OCI-LY3 (cell line): ENCODE data around the gene ZSCAN16.

Experiments used
- H2AFZ ChIP-seq: fragments of 200-600, 300-600 bp; shearing (Covaris generic); 2 replicates; pipeline ENCODE4 v1.6.0; 2014; ENCODE audit warnings: antibody characterized with exemption, low read depth, low read length
- H3K27ac ChIP-seq: fragments of 200-600, 300-600 bp; sonication (generic); 2 replicates; pipeline ENCODE4 v1.5.1; 2014; ENCODE audit warnings: mild to moderate bottlenecking, low read length, moderate library complexity, mixed read lengths
- H3K27me3 ChIP-seq: fragments of 200-600, 300-600 bp; sonication (generic); 2 replicates; pipeline ENCODE4 v1.6.1; 2014; ENCODE audit warnings: low read depth, low read length, mixed read lengths
- H3K36me3 ChIP-seq: fragments of 200-600, 300-600 bp; sonication (generic); replicated peaks from 2 replicates; pipeline ENCODE3; 2014; ENCODE audit warnings: low read depth, low read length, mixed read lengths
- H3K4me1 ChIP-seq: fragments of 300-600, 200-600 bp; sonication (generic); 2 replicates; pipeline ENCODE4 v1.6.1; 2014; ENCODE audit warnings: low read length, mixed read lengths
- H3K4me2 ChIP-seq: fragments of 200-600, 300-600 bp; sonication (generic); 2 replicates; pipeline ENCODE4 v1.6.1; 2014; ENCODE audit warnings: low read length, mixed read lengths
- H3K4me3 ChIP-seq: fragments of 300-600, 200-600 bp; sonication (generic); 2 replicates; pipeline ENCODE4 v1.5.1; 2014; ENCODE audit warnings: antibody characterized with exemption, mild to moderate bottlenecking, low read length, moderate library complexity
- H3K79me2 ChIP-seq: fragments of 300-600, 200-600 bp; shearing (Covaris generic); 2 replicates; pipeline ENCODE4 v1.6.1; 2014; ENCODE audit warnings: mild to moderate bottlenecking, low read length, mixed read lengths
- H3K9ac ChIP-seq: fragments of 300-600, 200-600 bp; shearing (Covaris generic); 2 replicates; pipeline ENCODE4 v1.6.0; 2014; ENCODE audit warnings: mild to moderate bottlenecking, low read length, moderate library complexity
- H3K9me3 ChIP-seq: fragments of 200-600, 300-600 bp; shearing (Covaris generic); 2 replicates; pipeline ENCODE4 v1.6.1; 2014; ENCODE audit warnings: low read length, mixed read lengths; ENCODE audit not compliant: insufficient read depth
- H4K20me1 ChIP-seq: fragments of 200-600, 300-600 bp; sonication (generic); 2 replicates; pipeline ENCODE4 v1.6.1; 2016; ENCODE audit warnings: low read length, mixed read lengths; ENCODE audit not compliant: insufficient read depth
- CTCF ChIP-seq: fragments of 200-600, 300-600 bp; sonication (generic); IDR thresholded peaks from 2 replicates; pipeline ENCODE4 v1.5.1; 2014; ENCODE audit warnings: antibody characterized with exemption, low read length, low read depth
- EZH2phosphoT487 ChIP-seq: fragments of 200-600 bp; shearing (Covaris generic); IDR thresholded peaks from 2 replicates; pipeline ENCODE4 v1.6.1; 2018; ENCODE audit warnings: antibody characterized with exemption, mixed run types, low read depth

The ZSCAN16 gene

GRCh38 chr6:28167068-28167467 lies 42.7 kb downstream of the ZSCAN16 start:
- TF ChIP-seq CTCF (no peak), EZH2phosphoT487 (no peak)

GRCh38 chr6:28167926-28168325 lies 43.5 kb downstream of the ZSCAN16 start:
- no peak overlapping the region for H3K4me3 ChIP-seq
- H4K20me1 ChIP-seq, result no peaks in the 10 kb centered on the region
- TF ChIP-seq CTCF, result no peak
- TF ChIP-seq EZH2phosphoT487, result no peak
- no peak overlapping the region for H2AFZ ChIP-seq
- no peaks in the 10 kb centered on the region for H3K36me3 ChIP-seq
- no peaks in the 10 kb centered on the region for H3K27me3 ChIP-seq
- no peaks in the 10 kb centered on the region for H3K79me2 ChIP-seq
- H3K4me1 ChIP-seq, result no peaks in the 10 kb centered on the region
- no peak overlapping the region for H3K27ac ChIP-seq
- no peak overlapping the region for H3K4me2 ChIP-seq
- H3K9me3 ChIP-seq, result no peaks in the 10 kb centered on the region
- no peak overlapping the region for H3K9ac ChIP-seq

More at GRCh38 chr6:28167068-28167467, 42.7 kb downstream of the ZSCAN16 start:
- Histone ChIP-seq H3K9me3 (no peaks in the 10 kb centered on the region), H3K9ac (no peak overlapping the region), H3K27ac (no peak overlapping the region), H3K27me3 (no peaks in the 10 kb centered on the region), H3K4me2 (no peak overlapping the region), H3K4me1 (no peaks in the 10 kb centered on the region), H3K79me2 (no peaks in the 10 kb centered on the region), H3K4me3 (no peak overlapping the region), H4K20me1 (no peaks in the 10 kb centered on the region), H3K36me3 (no peaks in the 10 kb centered on the region), H2AFZ (no peak overlapping the region)

GRCh38 chr6:28171271-28171670 lies 46.9 kb downstream of the ZSCAN16 start:
- H2AFZ ChIP-seq, result no peak overlapping the region
- H3K27me3 ChIP-seq, result no peaks in the 10 kb centered on the region
- H3K79me2 ChIP-seq, result no peaks in the 10 kb centered on the region
- no peak overlapping the region for H3K27ac ChIP-seq
- H3K9ac ChIP-seq, result no peak overlapping the region
- H3K9me3 ChIP-seq, result no peaks in the 10 kb centered on the region
- TF ChIP-seq EZH2phosphoT487 (no peak), CTCF (no peak)
- no peak overlapping the region for H3K4me2 ChIP-seq
- H4K20me1 ChIP-seq, result no peaks in the 10 kb centered on the region
- H3K36me3 ChIP-seq, result no peaks in the 10 kb centered on the region
- H3K4me3 ChIP-seq, result no peak overlapping the region
- H3K4me1 ChIP-seq, result 0 out of 2 replicates have a peak, but pooled peaks cover 3% of the 10 kb centered on the region

GRCh38 chr6:28172006-28172405 lies 47.6 kb downstream of the ZSCAN16 start:
- H3K27me3 ChIP-seq, result no peaks in the 10 kb centered on the region
- no peaks in the 10 kb centered on the region for H3K36me3 ChIP-seq
- H3K79me2 ChIP-seq, result no peaks in the 10 kb centered on the region
- 0 out of 2 replicates have a peak, but pooled peaks cover 3% of the 10 kb centered on the region for H3K4me1 ChIP-seq
- no peak overlapping the region for H3K4me2 ChIP-seq
- no peak overlapping the region for H3K9ac ChIP-seq
- no peak overlapping the region for H2AFZ ChIP-seq
- TF ChIP-seq CTCF (no peak), EZH2phosphoT487 (no peak)
- H4K20me1 ChIP-seq, result no peaks in the 10 kb centered on the region
- no peaks in the 10 kb centered on the region for H3K9me3 ChIP-seq
- no peak overlapping the region for H3K4me3 ChIP-seq
- H3K27ac ChIP-seq, result no peak overlapping the region
